ENCODE data around the gene NALCN.

NALCN gene

GRCh38 chr13:101035119-101035620 is 381.1 kb downstream of the NALCN start:
- DNase-seq, result no peak

- no peak for DNase-seq
Observed at GRCh38 chr13:101026736-101027398, 389.4 kb downstream of the NALCN start.

GRCh38 chr13:101026328-101026727 is 390.0 kb downstream of the NALCN start:
- DNase-seq, result no peak

- DNase-seq, result no peak
Observed at GRCh38 chr13:101025925-101026324, 390.4 kb downstream of the NALCN start.

- DNase-seq, result no peak
Observed at GRCh38 chr13:101025519-101025918, 390.8 kb downstream of the NALCN start.

- no peak for DNase-seq
Observed at GRCh38 chr13:101019126-101019525, 397.2 kb downstream of the NALCN start.

- no peak for DNase-seq
Observed at GRCh38 chr13:101018720-101019119, 397.6 kb downstream of the NALCN start.

GRCh38 chr13:101017123-101017872 is 399.0 kb downstream of the NALCN start:
- no peak for DNase-seq

GRCh38 chr13:101016475-101016874 is 399.8 kb downstream of the NALCN start:
- no peak for DNase-seq

- no peak for DNase-seq
Observed at GRCh38 chr13:101013245-101013644, 403.1 kb downstream of the NALCN start.

- no peak for DNase-seq
Observed at GRCh38 chr13:101010100-101010499, 406.2 kb downstream of the NALCN start.

- no peak for DNase-seq
Observed at GRCh38 chr13:101007245-101007644, 409.1 kb downstream of the NALCN start.

All from anterior cingulate cortex (tissue), 58 donors.